Mesenteric fat pad (tissue), 1 donor: ENCODE data around the gene SLC6A18. TPM values are rescaled to one million over a fixed set of nuclear protein-coding genes. Genes with fewer than 3 reads are reported as not detected.
"Not testable (repeated sequence)": the region's sequence is repeated elsewhere in the genome, so short reads cannot be mapped to it uniquely, and the experiment has no call there.

Experiments
- DNase-seq: peaks from one replicate; pipeline ENCODE4 v3.0.0-alpha.2; 2020; ENCODE audit warnings: low spot score
- total RNA-seq: library from RNA; stranded (reverse); fragmentation: NEBNext Ultra II Directional; extraction: Animal tissue kit (Norgen Biotek cat#: 25700); gene quantifications from one replicate; pipeline ENCODE4 v1.2.1, GENCODE V29; 2021
- donor health status: DM: yes; HTN: yes; CAD: no.

Gene SLC6A18
- total RNA-seq, 1 donor from 2014 or later: not detected

DNA sequence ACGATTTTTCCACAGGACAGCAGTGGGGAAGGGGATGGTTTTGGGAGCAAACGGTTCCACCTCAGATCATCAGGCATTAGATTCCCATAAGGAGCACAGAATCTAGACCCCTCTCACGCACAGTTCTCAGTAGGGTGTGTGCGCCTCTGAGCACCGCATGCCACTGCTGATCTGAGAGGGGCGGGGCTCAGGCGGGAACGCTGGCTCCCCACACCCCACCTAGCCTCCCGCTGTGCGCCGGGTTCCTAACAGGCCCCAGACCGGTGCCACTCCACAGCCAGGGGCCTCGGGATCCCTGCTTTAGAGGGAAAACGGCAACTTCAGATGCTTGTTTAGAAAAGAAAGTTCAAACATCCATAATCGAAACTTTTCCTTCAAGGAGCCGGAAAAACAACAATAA is 49.3 kb downstream of the SLC6A18 start:
- no peak for DNase-seq

- DNase-seq: not testable (repeated sequence)
These were observed 50.5 kb downstream of the SLC6A18 start for GRCh38 chr5:1275397-1276391.

DNA sequence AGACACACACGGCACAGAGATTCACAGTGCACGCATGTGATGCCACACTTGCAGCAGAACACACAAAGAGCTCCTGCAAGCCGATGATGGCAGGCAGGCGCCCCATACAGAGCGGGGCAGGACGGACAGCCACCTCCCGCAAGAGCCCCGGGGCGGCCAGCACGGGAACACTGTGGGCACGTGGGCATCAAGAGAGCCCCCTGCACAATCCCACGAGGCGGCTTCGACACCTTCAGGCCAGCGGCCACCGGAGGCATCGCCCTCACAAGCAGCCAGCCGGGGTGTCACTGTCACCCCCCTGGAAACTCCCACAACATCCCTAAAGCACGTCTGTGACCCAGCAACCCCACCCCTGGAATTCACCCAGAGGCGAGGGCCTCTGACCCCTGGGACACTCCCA is 51.7 kb downstream of the SLC6A18 start:
- no peak for DNase-seq

GRCh38 chr5:1277331-1277730 is 52.1 kb downstream of the SLC6A18 start:
- DNase-seq: no peak

- no peak for DNase-seq
These were observed 52.6 kb downstream of the SLC6A18 start for GRCh38 chr5:1277781-1278180.

GRCh38 chr5:1278216-1278615 is 53.0 kb downstream of the SLC6A18 start:
- DNase-seq: no peak

- no peak for DNase-seq
These were observed 53.7 kb downstream of the SLC6A18 start for GRCh38 chr5:1278656-1279442.

DNA sequence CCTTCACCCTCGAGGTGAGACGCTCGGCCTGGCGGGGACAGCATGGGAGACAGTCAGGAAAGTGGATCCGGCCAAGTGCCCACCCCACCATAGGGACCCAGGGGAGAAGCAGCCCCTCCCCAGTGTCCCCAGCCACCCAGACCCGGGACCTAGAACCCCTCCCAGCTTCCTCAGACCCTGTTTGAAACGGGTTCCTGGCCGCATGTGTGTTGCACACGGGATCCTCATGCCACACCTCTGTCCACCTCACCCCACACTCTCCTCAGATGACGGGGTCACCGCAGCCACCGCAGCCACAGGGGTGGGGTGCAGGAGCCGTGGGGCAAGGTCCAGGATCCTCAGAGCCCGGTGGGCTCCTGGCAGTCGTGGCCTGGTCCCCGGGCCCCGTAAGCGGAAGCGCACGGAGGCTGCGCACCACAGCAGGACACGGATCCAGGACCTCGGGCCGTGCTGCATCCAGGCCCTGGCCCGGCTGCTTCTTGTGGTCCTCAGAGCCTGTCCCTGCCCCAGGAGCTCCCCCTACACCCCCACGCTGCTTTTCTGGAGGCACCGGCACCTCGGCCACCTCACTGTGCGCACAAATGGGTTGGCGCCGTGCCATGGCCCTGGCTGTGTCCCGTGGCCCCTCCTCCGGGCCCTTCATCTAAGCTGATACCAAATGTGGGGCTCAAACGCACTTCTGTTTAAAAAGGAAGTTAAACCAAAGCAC is 54.4 kb downstream of the SLC6A18 start:
- DNase-seq: no peak

DNA sequence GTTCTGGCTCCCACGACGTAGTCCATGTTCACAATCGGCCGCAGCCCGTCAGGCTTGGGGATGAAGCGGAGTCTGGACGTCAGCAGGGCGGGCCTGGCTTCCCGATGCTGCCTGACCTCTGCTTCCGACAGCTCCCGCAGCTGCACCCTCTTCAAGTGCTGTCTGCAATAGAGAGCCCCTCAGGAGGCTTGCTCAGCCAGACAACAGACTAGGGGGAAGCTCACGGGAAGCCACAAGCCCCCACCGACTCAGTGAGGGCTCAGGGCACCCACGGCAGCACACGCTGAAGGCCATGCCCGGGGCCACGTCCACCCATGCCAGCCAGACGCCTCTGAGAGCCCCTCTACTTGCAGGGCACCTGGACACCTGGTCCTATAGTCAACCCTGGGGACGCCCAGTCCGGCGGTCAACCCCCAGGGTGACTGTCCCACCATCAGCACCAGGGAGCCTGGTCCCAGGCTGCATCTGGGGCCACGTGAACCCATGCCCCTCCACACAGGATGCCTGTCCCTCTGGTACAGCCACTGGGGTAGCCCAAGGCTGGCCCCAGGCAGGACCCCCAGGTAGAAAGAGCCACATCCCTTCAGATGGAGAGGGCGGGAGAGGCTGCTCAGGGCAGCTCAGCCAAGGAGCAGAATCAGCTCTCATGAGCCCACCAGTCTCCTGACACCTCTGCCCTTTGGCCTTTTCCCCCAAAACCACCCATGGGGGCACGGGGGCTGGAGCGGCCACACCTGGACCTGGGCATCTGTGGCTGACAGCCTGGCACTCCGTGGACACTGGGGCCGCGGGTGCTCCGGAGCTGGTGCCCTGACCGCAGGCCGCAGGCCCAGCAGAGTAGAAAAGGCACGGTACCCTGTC is 55.2 kb downstream of the SLC6A18 start:
- DNase-seq: no peak

GRCh38 chr5:1281038-1281882 is 56.1 kb downstream of the SLC6A18 start:
- no peak for DNase-seq

GRCh38 chr5:1282131-1282992 is 57.2 kb downstream of the SLC6A18 start:
- DNase-seq: peak; percentile 74

GRCh38 chr5:1282993-1283728 is 58.0 kb downstream of the SLC6A18 start:
- peak; percentile 49 for DNase-seq

- DNase-seq: peak; percentile 39
These were observed 58.5 kb downstream of the SLC6A18 start for GRCh38 chr5:1283729-1284041.

GRCh38 chr5:1284336-1284970 is 59.3 kb downstream of the SLC6A18 start:
- DNase-seq: peak; percentile 64

- DNase-seq: peak; percentile 76
These were observed 60.0 kb downstream of the SLC6A18 start for GRCh38 chr5:1285141-1285540.

GRCh38 chr5:1285883-1286291 is 60.7 kb downstream of the SLC6A18 start:
- DNase-seq: peak; percentile 84
